Activated CD8-positive, alpha-beta memory T cell treated with anti-CD3 and anti-CD28 coated beads for 4 hours (primary cell): Measurements from ENCODE around the gene TRIM37.
A peak's percentile ranks its signal among the peaks of the same experiment; 100 is the strongest.

Experiments used
- DNase-seq, 2 donors: peaks; one replicate each; pipeline ENCODE4 v3.0.0-alpha.2; 2020; ENCODE audit warnings: low read depth in 2 of 2

The TRIM37 gene

DNA sequence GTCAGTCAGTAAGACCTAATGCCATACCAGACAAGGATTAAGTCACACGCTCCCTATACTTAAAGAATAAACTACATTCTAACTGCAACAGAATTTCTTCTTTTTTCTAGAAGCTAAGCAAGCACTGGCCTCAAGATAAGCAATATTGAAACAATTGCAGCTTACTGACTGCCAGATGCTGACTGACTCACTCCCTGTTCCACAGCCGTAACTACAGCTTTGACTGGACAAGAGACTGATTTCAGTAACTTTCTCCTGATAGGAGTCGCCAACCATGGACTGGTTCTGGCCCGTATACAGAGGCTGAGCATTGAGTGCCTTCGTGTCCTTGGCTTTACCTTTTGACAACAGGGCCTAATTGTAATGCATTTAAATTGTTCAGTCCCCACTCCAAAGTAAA, 67.9 kb downstream of the TRIM37 start:
- DNase-seq: no peak

DNA sequence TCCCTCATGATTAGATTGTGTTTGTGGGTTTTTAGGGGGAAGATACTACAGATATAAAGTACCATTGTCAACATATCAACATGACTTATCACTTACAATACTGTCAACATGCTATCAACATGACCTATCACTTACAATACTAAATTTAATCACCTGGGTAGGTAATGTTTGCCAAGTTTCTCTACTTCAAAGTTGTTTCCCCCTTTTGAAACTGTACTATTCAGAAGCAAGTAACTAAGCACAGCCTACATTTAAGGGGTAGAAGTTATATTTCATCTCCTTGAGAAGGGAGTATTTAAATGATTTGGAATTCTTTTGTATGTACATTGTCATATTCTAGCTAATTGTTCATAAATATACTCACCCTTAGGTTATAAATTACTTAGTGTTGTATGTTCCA, 68.7 kb downstream of the TRIM37 start:
- DNase-seq: no peak

DNA sequence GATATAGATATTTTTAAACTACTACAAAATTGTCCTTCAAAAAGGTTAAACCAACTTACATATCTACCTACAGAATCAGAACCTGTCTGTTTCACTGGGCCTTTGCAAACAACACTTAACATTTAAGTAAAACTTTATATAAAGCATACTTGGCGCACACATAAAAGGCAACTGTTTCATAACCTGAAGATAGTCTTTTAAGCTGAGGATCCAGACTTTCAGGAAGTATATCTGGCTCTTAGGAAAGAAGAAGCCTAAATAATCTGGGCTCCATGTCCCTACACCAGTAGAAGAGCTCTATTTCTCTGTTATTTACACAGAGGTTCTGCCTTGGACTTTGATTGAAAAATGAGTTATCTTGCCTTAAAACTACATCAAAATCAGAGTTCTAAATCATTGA, 75.9 kb downstream of the TRIM37 start:
- DNase-seq: no peak

DNA sequence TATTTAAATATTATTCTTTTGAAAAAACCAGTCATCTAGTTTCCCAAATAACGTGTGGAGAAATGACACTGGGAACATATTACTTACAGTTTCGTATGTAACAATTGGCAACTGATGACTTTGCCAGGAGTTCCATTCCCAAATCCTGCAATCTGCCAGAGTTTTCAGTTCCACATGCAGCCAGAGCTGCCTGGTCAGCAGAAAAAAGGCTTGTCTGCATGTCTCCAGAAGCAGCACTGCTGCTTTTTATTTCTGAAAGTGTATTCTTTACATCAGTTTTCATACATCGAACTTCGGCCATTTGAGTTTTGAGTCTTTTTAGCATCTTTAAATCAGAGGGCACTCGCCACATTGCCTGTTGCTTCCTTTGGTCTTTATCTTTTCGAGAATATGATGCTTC, 78.4 kb downstream of the TRIM37 start:
- no peak for DNase-seq

DNA sequence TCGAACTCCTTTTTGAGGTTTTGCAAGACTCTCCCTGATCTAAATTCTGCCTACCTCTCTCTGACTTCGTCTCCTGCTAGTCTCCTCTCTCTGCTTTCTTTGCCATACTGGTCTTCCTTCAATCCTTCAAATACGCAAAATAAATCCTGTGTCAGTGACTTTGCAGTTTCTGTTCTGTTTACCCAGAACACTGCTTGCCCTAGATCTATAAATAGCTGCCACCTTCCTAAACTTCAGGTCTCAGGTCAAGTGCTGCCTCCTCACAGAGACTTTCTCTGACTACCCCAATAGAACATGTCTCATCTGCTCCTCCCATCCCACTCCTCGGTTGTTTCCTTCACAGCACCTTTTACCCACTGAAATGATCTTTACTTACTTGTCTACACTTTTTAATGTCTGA, 78.9 kb downstream of the TRIM37 start:
- DNase-seq: no peak

DNA sequence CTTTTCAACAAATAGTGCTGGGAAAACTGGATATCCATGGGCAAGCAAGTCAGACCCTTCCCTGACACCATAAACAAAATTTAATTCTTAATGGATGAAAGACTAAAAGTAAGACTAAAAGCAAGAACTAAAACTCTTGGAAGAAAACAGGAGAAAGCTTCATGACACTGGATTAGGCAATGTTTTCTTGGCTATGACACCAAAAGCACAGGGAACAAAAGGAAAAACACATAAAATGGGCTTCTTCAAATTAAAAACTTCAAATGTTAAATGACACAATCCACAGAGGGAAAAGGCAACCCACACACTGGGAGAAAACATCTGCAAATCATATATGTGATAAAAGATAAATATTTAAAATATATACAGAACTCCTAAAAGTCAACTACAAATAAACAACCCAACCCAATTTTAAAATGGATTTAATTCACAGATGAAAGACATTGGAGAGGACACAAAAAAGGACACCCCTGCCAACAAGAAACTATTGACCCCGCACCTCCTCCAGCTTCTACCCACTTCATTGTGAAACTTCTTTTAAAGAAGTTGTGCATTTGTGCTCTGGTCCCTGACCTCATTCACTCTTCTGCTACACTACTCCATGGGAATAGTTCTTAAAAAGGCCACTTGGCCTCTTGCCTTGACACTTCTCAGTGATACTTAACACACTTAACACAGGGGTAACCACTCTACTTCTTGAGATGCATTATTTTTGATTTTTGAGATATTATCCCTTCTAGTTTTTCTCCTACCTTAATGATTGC, 80.3 kb downstream of the TRIM37 start:
- no peak for DNase-seq

DNA sequence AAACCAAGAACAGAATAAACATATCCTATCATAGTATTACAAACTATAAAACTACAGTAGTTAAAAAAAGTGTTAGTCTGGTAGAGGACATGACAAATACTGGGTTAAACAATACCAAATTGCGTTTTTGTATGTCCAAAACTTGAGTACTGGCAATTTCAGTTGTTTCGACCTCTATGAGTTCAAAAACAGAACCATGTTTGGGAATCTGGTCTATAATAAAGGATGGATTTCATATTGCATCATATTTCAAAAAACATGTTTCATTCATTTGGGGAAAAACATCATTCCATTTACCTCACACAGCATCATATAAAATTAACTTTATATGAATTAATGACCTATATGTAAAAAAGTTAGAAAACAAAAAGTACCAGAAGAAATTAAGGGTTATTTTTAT, 81.8 kb downstream of the TRIM37 start:
- DNase-seq: no peak

DNA sequence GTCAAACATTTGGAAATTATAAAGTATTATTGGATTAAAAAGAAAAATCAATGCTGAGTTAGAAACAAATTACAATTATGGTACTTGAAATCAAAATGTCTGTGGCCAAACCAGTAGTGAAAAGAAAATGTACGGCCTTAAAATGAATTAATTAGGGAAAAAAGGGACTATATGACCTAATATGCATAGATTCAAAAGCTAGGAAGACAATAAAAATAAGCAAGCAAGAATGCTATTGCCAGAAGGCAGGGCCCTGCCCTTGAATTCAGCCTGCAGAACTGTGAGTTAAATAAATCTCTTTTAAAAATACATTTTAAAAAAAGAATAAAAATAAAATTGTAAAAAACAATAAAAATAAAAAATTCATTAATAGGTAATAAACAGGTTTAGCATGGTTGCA, 88.7 kb downstream of the TRIM37 start:
- DNase-seq: no peak

DNA sequence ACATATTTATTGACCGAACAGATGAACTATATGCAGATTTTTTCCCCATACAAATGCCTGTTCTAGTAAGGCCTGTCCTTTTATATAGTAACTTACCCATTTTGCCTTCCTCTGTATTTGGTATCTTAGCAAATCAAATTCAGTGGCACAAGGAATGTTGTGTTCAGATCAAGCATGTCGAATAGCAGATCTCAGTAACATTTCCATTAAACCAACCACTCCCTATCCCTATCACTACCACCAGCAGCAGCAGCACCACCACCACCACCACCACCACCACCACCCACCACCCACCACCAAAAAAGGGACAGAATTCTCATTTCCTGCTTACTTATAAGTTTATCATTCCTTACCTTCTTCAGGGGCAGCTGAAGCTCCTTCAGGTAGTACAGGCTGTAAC, 94.7 kb downstream of the TRIM37 start:
- DNase-seq: no peak

DNA sequence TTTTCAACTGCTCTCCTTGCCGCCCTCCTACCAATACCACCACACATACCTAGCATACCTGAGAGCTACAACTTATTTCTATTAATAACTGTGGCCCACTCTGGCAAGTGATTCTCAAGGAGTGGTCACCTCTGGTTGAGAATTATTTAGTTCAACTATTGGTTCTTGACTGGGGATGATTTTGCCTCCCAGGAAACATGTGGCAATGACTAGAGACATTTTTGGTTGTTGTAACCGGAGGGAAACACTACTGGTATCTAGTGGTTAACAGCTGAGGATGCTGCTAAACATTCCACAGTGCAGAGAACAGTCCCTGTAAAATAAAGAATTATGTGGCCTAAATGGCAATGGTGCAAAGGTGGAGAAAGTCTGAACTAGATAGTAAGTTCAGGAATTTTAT, 96.7 kb downstream of the TRIM37 start:
- DNase-seq: no peak

DNA sequence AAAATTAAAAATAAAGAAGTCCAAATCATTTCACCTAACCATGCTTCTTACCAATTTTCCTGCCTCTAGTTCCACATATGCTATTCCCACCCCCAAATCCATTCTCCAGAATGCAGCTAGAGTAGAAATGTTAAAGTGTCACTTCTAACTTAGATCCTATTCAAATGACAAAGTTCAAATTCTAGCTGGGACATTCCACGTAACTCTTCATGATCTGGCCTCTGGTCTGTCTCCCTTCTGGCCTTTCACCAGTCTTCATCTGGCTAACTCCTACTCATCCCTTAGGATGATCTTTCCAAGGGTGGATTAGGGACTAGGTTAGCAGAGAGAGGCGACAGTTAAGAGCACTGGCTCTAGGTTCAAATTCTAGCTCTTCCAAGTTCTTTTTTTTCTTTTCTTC, 97.9 kb downstream of the TRIM37 start:
- no peak for DNase-seq

DNA sequence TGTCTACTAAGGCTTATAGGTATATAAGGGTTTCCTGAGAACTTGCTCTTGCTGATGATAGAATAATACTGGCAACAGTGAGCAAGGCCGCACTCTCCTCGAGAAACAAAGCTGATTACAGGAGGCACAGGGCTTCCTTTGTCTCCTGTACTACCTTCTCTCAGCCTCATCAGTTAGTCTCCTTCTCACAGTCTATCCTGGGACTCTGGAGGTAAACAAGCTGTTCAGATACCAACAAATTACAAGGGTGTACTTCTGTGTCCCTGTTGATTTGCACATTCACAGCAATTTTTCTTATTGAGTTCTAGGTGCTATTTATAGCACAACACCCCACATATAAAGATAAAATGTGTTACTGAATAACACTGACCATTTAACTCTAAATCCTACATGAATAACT, 98.7 kb downstream of the TRIM37 start:
- DNase-seq: no peak

DNA sequence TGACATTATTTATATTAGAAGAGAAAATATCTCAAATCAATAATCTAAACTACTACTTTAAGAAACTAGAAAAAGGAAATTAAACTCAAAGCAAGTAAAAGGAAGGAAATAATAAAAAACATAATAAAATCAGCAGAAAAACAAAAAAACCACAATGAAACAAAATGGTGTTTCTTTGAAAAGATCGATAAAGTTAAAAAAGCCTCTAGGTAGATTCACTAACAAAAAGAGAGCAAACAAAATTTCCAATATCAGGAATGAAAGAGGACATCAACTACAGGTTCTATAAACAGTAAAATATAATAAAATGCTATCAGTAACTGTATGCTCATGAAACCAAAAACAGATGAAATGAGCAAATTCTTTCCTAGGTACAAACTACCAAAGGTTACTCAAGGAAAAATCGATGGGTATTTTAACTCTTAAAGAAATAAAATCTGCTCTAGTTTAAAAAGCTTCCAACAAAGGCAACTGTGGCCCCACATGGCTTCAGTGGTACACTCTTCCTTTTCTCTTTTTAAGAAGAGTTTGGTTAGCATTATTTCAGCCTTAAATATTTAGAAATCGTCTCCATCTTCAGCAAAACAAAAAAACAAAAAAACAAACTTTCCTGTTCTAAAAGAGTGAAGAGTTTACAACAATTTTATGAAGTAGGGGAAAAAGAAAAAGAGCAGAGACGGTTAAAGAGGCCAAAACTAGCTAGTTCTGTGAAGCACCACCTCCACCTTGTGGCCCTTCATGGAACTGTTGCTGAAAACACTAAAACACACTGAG, 102.2 kb downstream of the TRIM37 start:
- peak; percentile 32 to 40 for DNase-seq

DNA sequence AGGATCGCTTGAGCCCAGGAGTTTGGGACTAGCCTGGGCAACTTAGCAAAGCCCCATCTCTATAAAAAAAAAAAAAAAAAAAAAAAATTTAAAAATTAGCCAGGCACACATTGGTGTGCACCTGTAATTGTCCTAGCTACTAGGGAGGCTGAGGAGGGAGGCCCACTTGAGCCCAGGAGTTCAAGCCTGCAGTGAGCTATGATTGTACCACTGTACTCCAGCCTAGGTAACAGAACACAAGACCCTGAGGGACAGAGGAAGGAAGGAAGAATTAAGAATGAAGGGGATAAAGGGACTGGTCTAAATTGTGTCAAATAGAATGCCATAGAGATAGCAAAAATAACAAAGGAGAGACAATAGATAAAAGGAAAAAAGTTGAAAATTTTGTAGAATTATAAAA, 102.8 kb downstream of the TRIM37 start:
- DNase-seq: no peak

DNA sequence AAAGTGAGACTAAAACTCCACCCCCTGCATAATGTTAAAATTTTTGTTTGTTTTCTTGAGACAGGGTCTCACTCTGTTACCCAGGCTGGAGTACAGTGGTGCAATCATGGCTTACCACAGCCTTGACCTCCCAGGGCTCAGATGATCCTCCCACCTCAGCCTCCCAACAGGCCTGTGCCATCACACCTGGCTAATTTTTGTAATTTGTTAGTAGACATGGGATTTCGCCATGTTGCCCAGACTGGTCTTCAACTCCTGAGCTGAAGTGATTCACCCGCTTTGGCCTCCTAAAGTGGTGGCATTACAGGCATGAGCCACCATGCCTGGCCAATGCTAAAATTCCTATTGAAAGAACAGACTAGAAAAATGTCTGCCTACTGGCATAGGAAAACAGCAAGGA, 103.8 kb downstream of the TRIM37 start:
- no peak for DNase-seq

DNA sequence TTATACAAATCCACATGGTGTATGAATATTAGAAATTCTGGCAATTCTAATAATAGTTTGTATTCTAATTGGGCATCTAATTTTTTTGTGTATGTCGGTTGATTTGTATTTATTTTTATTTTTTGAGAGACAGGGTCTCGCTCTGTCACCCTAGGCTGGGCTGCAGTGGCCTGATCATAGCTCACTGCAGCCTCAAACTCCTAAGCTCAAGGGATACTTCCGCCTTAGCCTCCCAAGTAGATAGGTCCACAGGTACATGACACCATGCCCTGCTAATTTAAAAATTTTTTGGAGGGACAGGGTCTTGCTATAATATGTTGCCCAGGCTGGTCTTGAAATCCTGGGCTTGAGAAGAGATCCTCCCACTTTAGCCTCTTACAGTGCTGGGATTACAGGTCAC, 104.6 kb downstream of the TRIM37 start:
- DNase-seq: no peak

DNA sequence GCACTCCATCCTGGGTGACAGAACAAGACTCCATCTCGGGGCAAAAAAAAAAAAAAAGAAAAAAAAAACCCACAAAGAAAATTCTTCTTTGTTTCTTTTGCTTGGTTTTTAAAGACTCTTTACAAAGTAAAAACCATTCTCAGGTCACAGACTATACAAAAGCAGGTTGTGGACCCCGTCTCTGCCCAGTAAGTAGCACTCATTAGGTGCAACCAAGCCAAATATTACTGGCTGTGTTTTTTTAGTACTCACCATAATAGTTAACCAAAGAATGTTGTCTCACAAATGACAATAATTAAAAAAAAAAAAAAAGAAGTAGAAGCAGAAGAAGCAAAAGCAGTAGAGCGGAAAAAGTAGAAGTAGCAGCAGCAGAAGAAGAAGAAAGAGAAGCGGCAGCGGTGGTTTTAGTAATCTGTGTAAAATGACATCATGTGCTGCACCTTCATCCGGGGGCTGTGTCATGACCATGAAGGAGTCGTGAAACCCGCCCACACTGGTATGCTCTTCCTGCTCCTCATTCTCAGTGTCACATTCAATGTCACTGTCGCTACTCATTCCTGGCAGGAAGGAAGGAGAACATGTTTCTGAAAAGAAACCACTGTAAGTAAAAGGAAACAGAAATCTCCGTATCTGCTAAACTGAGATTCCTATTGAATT, 105.4 kb downstream of the TRIM37 start:
- DNase-seq: peak; percentile 51 to 64

DNA sequence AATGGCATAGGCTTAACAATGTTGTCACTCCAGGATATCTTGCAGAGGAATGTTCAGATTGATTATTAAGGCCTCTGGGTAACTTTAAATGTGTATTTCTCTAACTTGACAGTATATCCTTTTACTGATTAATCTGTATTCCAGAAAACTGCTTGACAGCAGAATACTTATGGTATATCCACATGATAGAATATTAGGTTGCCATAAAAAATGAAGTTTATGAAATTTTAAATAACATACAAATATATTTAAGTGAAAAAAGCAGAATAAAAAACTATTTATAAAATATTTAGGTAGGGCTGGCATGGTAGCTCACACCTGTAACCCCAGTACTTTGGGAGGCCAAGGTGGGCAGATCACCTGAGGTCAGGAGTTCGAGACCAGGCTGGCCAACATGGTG, 106.7 kb downstream of the TRIM37 start:
- no peak for DNase-seq

DNA sequence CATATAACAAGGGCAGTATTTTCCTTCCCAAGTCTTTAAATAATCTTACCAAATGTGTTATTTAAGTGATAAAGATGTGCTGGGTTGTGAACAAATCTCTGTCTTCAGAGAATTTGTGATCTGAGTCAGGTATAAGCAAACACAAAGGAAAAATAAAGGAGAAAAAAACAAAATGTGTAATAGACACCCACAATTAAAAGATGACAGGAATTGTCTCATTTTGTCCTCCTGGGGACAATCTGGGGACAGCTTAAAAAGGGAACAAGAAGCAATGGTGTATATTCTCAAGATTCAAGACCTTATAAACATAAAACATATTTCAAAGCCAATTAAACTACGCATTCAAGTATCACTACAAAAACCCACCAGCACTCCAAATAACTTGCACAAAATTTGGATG, 107.2 kb downstream of the TRIM37 start:
- DNase-seq: no peak

DNA sequence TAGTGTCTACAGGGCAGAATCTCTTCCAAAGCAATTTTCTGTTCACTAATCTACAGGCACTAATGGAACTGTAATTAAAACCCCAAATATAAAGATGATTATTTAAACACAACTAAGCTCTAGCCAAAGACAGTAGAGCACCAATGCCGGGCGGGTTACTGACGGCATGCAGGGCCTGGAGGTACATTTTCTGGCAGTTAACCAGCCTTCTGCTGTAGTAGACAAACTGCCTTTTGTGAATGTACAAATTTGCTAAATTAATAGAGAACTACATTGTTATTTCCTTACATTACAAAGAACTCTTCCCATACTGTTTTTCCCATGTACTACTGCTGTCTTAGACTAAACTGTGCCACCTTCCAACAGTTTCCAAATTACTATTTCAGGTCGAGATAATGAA, 107.8 kb downstream of the TRIM37 start:
- no peak for DNase-seq

DNA sequence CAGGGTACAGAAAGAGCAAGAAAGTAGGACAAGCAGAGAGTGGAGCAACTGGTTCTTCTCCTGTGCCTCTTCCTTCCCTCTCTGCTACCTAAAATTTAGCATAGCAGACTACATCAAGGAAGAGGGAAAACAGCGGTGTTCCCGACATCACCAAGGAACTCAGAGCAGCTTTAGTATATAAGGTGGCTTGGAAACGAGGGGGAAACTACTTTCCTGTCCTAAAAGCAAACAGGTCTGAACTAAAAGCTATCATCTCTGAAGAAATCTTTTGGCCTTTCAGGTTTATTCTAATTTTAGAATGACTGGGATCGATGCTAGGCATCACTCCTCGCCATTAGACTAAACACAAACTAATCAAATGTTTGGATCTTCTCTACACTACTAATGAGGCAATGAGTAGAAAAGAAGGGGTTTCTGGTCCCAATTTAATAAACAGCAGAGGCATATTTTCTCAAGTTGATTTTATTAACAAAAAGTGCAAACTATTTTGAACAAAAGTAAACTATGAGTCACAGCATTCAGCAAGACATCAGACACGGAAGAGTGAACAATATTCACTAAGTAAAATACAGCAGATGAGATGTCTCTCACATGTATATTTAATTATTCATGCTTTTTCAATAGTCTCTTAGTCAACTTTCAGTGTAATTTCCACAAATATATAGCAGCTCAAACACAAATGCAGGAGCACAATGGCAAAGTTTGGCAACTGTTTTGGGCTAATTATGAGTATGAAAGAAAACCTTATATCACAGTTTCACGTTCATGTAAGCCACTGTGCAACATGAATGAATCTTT, 108.7 kb downstream of the TRIM37 start:
- no peak for DNase-seq

DNA sequence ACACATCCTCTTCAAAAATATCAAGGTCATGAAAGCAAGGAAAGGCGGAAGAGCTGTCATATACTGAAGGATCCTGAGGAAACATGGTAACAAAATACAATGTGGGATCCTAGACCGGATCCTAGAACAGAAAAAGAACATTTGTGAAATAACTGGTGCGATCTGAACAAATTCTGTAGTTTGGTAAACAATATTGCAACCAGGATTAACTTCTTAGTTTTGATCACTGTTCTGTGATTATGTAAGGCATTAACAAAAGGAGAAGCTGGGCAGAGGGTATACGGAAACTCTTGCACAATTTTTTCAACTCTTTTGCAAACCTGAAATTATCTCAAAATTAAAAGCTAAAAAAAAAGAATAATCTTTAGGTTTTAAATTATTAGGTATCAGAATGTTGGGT, 109.7 kb downstream of the TRIM37 start:
- DNase-seq: no peak
